Endothelial cell of hepatic sinusoid (primary cell): ENCODE results near the gene CUX1.
"Not testable (repeated sequence)": the region's sequence is repeated elsewhere in the genome, so short reads cannot be mapped to it uniquely, and the experiment has no call there.

Experiments used
- in situ Hi-C: cut with HindIII; loops from 2 replicates; pipeline ENCODE4 v1.10.0; 2017; ENCODE audit warnings: low sequenced_read_pairs

CUX1 gene

DNA sequence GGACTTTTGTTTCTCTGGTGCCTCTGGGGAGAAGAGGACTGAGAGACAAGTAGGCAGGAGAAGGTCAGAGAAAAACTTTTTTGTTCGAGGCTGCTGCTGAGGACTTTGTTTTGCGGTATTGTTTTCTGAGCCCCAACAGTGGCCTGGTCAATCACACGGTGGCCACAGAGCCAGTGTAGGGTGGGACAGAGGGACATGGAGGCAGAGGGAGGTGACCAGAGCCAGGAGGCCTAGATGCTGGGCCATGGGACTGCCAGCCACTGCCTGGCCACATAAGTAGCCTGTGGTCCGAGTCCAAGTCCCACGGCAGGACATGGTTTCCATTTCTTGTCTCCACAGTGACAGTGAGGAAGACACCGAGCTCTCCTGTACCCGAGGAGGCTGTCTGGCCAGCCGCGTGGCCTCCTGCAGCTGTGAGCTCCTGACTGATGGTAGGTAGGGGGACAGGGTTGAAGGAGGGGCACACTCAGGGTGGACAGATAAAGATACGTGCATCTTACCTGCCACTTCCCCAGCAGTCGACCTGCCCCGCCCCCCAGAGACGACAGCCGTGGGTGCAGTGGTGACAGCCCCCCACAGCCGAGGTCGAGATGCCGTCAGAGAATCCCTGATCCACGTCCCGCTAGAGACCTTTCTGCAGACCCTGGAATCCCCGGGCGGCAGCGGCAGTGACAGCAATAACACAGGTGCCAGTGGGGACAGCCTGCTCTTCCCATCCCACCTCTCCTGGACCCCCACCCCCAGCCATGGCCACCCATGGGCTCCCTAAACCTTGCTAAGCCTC is 496.8 kb downstream of the CUX1 start:
- in situ Hi-C loops, result no loop called here

DNA sequence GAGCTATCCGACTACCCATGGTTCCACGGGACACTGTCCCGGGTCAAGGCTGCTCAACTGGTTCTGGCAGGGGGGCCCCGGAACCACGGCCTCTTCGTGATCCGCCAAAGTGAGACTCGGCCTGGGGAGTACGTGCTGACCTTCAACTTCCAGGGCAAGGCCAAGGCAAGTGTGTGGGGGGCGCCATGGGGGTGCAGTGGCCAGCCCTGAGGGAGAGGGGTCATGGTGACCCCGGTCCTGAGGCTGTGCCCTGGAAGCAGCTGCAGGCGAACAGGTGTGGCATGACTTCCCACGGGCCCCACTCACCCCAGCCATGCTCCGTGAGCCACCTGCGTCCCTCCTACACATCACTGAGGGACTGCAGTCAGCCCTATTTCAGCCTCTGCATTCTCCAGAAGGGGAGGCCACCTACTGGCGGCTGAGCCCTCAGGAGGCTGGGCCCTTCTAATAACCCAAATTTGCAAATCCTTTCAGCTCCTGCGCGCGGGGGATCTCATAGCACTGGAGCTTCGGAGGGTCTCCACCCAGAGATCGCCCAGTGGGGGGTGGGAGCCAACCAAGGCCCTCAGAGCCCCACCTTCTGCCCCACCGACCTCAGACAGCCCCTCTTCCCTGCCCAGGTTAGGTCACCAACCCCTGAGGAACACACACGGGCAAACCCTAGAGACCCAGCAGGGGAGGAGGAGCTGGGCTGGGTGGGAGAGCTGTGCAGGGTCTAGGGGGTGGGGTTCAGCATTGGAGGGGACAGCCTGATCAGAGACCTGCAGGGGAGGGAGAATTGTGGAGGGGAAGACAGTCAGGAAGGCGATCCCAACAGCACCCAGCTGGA is 500.0 kb downstream of the CUX1 start:
- in situ Hi-C loops, result no loop called here

DNA sequence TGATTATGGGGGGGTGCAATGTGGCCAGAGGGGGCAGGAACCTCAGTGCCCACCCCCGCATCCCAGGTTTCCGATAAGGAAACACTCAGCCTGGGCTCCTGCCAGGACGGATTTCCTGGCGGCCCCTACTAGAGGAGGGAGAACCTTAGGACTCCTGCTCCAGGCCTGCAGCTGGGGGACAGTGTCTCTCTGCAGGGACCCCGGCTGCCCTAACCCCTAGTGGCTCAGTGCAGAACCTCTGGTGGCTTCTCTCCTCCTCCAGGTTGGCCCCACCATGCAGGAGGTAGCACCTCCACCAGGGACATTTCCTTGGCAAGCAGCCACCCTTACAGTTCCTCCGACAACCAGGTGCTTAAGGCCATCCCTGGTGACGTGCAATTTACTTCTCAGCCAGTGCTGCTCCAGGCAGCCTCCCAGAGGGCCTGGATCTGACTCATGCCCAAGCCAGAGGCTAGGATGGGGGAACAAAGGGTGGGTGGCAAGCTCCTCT is 501.1 kb downstream of the CUX1 start:
- in situ Hi-C loops, result no loop called here

DNA sequence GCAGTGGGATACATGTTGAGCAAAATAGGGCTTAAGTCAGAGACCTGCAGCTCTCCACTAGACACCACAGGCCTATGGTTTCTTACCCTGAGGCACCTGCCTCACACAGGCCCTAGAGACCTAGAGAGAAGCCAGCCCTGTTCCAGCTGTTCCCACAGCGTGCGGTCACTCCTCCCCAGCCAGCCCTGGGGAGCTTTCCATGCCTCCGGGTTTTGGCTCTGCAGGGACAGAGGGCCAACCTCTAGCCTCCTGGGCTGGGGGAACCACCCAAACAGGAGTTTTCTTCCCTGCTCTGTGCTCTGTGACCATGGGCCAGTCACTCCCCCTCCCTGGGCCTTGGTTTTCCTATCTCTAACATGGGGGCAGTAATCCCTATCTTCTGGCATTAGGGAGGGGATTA is 502.2 kb downstream of the CUX1 start:
- in situ Hi-C loops, result loop anchor here (5.0 kb wide), 1 partner anchor 32 kb away; the partner anchor contains the start of gene SH2B2

DNA sequence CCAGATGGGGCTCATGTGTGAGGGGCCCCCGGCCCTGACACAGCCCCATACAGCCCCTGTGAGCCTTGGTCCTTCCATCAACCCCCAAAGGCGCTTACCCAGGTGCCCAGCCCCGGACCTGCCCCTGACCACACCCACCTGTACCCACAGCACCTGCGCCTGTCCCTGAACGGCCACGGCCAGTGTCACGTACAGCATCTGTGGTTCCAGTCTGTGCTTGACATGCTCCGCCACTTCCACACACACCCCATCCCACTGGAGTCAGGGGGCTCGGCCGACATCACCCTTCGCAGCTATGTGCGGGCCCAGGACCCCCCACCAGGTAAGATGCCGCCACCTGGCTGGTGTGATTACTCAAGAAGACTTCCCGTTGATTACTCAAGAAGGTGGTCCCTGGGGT is 502.8 kb downstream of the CUX1 start:
- in situ Hi-C loops, result loop anchor here (5.0 kb wide), 1 partner anchor 33 kb away; the partner anchor contains the start of gene SH2B2

DNA sequence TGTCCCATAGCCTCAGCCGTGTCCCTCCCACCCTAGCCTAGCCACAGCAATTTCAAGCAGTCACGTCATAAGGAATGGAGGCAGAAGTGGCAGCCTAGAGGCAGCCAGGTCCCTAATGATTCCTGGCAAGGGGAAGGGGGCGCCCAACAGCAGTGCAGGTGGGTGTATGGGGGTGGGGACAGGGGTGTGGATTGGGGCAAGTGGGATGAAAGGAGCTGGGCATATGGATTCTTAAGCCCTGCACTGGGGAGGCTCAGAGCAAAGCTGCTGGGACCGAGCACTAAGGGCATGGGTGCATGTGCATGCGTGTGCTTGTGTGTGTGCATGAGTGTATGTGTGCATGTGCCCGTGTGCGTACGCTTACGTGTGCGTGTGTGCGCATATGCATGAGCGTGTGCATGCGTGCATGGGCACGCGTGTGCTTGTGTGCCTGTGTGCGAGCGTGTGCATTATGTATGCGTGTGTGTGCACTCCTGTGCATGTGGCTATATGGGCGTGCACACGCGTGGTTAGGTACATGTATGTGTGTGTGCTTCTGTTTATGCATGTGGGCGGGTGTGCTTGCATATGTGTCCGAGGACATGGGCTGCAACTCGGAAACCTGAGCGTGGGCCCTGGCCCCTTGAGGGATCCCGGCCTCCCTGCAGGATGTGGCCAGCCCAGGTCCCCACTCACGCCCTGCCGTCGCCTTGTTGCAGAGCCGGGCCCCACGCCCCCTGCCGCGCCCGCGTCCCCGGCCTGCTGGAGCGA is 503.4 kb downstream of the CUX1 start:
- in situ Hi-C loops, result loop anchor here (5.0 kb wide), 1 partner anchor 33 kb away; the partner anchor contains the start of gene SH2B2

DNA sequence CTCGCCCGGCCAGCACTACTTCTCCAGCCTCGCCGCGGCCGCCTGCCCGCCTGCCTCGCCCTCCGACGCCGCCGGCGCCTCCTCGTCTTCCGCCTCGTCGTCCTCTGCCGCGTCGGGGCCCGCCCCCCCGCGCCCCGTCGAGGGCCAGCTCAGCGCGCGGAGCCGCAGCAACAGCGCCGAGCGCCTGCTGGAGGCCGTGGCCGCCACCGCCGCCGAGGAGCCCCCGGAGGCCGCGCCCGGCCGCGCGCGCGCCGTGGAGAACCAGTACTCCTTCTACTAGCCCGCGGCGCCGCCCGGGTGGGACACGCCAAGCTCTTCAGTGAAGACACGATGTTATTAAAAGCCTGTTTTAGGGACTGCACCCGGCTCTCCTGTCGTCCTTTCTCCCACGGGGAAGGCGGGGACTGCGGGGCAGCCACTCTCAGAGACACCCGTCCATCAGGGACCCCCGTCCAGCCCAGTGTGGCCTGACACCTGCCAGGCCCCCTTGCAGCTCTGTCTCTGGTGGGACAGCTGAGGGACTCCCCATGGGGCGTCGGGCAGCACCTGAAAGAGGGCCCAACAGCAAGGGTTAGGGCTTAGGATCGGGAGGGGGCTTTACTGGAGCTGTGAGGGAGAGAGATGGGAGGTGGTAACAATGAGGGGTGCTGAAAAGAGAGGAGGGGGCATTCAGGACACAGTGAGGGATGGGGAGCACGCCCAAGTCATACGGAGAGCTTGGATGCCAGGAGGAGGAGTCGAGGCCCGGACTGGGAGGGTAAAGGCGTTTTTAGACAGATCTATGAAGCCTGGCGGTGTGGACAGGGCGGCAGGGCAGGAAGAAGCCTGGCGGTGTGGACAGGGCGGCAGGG is 504.1 kb downstream of the CUX1 start:
- in situ Hi-C loops, result loop anchor here (5.0 kb wide), 1 partner anchor 34 kb away; the partner anchor contains the start of gene SH2B2

DNA sequence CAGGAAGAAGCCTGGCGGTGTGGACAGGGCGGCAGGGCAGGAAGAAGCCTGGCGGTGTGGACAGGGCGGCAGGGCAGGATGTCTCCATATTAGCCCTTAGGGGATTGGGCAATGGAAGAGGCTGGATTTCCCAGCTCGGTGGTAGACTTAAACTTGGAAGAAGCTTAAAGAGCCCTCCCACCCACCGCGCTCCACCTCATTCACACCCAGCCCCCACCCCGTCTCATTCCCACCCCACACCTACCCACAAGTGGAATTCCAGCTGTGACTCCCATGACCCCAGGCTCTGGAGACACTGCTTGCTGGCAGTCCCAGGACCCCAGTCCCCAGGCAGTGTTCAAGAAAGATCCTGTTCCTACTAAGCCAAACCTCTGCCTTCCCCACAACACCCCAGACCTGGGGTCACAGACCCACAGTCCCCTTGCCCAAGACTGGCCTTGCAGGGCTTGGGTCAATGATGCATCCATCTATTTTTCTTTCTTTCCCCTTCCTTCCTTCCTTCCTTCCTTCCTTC is 504.8 kb downstream of the CUX1 start:
- in situ Hi-C loops, result loop anchor here (5.0 kb wide), 1 partner anchor 35 kb away; the partner anchor contains the start of gene SH2B2

DNA sequence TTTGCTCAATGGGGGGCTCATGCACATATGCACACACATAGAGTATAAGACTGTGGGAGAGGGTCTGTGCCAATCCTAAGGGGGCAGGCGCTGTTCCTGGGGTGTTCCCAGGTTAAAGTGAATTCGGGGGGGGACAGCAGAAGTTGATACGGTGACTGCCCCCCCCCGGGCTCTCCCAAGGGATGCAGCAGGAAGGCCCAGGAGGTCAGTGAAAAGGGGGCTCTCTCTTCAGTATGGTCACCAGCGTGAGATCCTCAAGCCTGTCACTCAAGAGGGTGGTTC is 506.4 kb downstream of the CUX1 start:
- in situ Hi-C loops, result loop anchor here (5.0 kb wide), 1 partner anchor 37 kb away; the partner anchor contains the start of gene SH2B2

DNA sequence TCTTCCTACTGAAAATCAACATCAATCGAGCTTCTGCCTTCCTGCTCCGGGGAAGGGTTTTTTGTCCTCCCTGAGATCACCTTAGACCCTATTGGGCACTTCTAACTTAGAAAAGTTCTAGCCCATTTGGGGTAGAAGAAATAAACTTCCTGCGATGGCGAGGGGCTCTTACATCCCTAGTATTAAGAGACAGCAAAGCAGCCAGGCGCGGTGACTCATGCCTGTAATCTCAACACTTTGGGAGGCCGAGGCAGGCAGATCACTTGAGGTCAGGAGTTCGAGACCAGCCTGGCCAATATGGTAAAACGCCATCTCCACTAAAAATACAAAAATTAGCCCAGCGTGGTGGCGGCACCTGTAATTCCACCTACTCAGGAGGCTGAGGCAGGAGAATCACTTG is 507.7 kb downstream of the CUX1 start:
- in situ Hi-C loops, result not testable (repeated sequence)

DNA sequence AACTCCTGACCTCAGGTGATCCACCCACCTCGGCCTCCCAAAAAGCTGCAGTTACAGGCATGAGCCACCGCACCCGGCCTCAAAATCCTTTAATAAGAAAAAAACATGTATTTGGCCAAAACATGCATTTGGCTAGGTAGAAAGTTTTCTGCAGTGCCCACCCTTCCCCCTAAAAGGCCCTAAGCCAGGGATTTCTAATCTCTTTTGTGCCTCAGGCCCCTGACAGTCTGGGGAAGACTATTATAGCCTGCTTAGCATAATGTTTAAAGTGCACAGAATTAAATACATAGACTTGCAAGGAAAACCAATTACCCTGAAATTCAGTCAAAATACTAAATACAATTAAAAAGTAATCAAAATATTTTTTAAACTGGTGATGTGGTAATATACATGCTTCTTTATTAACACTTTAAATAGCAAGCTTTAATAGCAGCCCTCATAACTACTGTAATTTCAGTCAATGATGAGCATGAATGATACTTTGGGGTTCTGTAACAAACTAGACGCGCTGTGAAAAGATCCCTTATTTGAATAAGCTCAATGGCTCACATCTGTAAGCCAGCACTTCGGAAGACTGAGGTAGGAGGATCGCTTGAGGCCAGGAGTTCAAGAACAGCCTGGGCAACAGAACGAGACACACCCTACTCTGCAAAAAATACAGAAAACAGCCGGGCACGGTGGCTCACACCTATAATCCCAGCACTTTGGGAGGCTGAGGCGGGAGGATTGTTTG is 508.9 kb downstream of the CUX1 start:
- in situ Hi-C loops, result no loop called here

DNA sequence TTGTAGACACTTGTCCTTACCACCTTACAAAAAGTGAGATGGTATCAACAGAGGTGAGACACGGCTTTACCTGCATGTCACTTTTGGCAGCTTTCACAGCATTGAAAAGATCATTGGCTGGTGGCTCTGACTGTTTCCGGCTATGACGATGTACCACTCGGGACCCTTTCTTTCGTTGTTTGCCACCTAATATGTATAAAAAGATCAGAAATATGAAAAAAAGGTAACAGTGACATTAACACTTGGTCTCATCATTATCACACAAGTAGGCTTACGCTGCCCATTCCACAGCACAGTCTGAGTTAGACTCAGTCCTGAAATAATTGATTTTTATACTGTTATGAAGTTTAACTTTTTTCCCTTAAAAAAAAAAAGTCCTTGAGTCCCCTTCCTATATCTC is 509.8 kb downstream of the CUX1 start:
- in situ Hi-C loops, result not testable (repeated sequence)

DNA sequence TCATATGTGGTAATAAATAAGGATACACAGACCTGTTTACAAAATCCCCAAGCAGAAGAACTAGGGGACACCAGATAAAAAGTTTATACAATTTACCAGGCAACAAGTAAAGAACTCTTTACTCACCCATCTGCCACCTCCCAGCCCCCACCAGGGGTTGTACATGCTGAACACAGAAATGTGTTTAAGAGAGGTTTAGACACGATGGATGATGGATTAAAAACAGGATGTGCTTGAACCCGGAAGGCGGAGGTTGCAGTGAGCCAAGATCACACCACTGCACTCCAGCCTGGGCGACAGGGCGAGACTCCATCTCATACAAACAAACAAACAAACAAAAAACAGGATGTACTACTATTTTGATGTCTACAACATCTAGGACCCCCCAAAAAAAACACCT is 511.4 kb downstream of the CUX1 start:
- in situ Hi-C loops, result not testable (repeated sequence)

DNA sequence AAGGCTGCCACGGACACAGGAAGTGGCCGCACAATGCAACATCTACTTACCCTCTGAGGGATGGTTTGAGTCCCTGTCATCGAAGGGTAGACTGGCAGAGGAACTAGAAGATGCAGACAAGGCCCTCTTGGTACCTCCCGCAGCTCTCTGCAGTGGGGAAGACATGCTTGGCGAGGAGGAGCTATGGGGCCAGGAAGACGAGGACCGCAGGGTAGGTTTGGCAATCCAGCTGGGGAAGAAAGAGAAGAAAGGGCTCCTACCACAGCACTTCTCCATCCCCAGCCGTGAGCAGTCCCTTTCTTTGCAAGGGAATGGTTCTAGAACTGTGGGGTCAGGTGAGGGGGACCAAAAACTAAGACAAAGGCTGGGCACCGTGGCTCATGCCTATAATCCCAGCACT is 511.9 kb downstream of the CUX1 start:
- in situ Hi-C loops, result not testable (repeated sequence)

DNA sequence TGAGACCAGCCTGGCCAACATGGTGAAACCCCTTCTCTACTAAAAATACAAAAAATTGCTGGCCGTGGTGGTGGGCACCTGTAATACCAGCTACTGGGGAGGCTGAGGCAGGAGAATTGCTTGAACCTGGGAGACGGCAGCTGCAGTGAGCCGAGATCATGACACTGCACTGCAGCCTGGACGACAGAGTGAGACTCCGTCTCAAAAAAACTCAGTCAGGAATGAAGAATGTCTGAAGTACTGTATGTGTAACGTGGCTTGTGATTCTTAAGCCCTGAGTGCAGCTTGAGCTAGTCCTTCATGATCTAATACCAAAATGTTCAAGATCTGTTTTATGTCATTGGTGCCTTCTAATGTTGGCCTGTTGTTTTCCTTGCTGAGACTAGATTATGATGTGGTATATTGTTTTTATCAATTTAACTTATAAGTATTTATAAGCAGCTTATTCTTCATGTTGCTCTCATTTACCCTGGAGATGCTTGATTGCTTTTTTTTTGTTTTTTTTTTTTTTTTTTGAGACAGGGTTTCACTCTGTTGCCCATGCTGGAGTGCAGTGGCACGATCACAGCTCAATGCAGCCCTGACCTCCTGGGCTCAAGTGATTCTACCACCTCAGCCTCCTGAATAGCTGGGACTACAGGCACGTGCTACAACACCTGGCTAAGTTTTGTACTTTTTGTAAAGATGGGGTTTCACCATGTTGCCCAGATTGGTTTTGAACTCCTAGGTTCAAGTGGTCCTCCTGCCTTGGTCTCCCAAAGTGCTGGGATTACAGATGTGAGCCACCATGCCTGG is 513.4 kb downstream of the CUX1 start:
- in situ Hi-C loops, result not testable (repeated sequence)
